Cardiac fibroblast (primary cell): ENCODE results near the gene IQCK.

Experiments
- DNase-seq, 2 donors: peaks; one replicate each; pipeline versions ENCODE4 v3.0.0 to v3.0.0-alpha.2; 2010; ENCODE audit warnings: low read depth in 2 of 2
- H3K4me3 ChIP-seq, 2 donors: replicated peaks in 1 of 2; 1 replicate in 1 of 2; 2 replicates in 1 of 2; pipeline ENCODE4 v1.5.1; 2011; ENCODE audit warnings: low read depth in 2 of 2, low read length in 2 of 2, mild to moderate bottlenecking in 2 of 2, moderate library complexity in 1 of 2
- TF ChIP-seq, protein P1 (sequence below): IDR thresholded peaks from one replicate; pipeline ENCODE4 v1.5.1; 2011; ENCODE audit warnings: low read depth, mild to moderate bottlenecking, low read length, inconsistent platforms

IQCK gene

DNA sequence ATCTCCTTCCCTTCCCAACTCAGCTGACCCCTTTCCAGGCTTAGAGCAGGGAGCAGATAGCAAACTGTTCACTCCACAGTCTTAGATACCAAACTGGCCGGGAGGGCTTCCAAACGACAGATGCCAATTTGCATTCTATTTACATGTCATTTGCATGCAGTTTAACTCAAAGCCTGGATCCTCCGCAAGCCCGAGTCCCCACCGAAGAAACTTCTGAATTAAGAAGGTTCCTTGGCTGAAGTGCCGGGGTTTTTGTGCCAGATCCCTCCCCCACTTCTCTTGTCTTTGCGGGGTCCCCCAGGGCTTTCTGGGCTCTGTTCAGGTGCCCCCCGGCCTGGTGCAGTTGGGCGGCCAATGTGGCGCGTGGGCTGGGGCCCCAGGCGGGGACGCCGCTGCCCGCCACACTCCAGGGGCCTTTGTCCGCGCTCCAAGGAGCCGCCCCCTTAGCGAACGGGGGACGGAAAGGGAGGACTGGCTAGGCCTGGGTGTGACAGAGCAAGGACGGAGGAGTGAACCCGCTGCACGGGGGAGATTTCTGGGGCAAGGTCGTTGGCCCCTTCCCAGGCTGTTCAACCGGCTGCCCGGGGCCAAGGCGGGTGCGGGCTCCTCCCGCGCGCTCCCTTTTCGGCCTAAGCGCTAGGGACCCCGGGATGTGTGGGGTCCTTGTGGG lies 165.4 kb downstream of the IQCK start:
- peak overlapping the region; percentile 69 to 88 for H3K4me3 ChIP-seq
- DNase-seq: peak in 1 of 2 donors; percentile 64
- TF ChIP-seq, protein P1, sequence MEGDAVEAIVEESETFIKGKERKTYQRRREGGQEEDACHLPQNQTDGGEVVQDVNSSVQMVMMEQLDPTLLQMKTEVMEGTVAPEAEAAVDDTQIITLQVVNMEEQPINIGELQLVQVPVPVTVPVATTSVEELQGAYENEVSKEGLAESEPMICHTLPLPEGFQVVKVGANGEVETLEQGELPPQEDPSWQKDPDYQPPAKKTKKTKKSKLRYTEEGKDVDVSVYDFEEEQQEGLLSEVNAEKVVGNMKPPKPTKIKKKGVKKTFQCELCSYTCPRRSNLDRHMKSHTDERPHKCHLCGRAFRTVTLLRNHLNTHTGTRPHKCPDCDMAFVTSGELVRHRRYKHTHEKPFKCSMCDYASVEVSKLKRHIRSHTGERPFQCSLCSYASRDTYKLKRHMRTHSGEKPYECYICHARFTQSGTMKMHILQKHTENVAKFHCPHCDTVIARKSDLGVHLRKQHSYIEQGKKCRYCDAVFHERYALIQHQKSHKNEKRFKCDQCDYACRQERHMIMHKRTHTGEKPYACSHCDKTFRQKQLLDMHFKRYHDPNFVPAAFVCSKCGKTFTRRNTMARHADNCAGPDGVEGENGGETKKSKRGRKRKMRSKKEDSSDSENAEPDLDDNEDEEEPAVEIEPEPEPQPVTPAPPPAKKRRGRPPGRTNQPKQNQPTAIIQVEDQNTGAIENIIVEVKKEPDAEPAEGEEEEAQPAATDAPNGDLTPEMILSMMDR: no peak

DNA sequence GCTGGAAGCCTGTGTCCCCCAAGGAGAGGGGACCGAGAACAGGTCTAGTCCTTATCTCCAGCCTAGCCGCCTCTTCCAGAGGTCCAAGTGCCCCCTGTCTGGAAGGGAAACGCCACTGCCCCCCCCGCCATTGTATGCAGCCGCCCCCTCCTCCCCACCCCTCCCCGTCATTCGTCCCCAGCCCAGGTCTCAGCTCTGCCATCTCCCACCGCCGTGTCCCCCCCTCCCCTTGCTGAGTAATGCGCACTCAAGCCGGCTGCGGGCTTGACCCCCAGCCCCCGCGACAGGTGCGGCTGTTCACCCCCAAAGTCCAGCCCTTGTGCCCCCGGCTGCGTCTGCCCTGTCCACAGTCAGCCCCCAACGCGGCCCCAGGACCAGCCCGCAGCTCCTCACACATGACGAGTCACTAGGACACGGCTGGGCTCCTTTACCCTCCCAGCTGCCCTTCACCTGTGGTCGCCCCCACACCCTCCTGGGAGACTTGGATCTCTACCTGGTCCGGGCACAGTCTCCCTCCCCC lies 166.0 kb downstream of the IQCK start:
- no peak for DNase-seq
- peak overlapping the region; percentile 69 to 88 for H3K4me3 ChIP-seq
- TF ChIP-seq, protein P1: no peak

DNA sequence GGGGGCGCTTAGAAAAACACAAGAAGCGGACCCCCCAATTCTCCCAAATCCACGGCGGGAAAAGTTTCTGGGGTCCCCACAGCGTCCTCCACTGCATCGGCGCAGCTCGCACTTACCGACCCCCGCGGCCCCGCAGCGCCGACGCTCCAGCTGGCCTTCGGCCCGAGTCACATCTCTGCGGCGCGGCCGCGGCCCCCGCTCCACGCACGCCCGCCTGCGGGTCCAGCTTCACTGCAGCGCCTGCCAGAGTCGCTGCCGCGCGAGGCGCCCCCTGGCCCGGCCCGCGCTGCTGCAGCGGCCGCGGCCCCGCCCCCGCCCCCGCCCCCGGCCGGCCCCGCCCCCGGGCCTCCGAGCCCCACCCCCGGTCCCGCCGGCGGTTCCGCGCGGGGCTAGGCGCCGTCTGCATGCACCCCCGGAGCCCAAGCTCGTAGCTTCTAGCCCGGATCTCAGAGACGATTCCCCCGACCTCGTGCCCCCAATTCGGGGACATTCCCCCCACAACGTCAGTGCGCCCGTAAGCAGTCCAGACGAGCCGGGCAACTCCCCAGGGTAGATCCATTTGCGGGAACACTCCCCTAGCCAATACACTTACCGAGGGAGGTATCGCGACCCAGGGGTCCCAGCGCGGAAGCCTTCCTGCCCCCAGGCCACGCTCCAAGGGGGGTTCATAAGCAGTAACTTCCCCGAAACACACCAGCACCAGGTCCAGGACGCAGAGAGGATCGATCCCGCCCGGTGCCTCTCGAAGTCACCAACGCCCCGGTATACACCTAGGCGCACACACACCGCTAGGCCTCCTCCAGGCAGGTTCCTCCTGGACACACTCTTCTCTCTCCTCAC lies 166.8 kb downstream of the IQCK start, which contains the start of gene GPRC5B:
Gene GPRC5B (minus strand): TSS at position 238 of the 840 bp plus-strand sequence. CDS start 12,003 bp downstream, outside the sequence.
- TF ChIP-seq, protein P1: no peak
- DNase-seq: peak in 1 of 2 donors; percentile 66
- peak within 1 kb of the TSS; percentile 69 to 88 for H3K4me3 ChIP-seq

DNA sequence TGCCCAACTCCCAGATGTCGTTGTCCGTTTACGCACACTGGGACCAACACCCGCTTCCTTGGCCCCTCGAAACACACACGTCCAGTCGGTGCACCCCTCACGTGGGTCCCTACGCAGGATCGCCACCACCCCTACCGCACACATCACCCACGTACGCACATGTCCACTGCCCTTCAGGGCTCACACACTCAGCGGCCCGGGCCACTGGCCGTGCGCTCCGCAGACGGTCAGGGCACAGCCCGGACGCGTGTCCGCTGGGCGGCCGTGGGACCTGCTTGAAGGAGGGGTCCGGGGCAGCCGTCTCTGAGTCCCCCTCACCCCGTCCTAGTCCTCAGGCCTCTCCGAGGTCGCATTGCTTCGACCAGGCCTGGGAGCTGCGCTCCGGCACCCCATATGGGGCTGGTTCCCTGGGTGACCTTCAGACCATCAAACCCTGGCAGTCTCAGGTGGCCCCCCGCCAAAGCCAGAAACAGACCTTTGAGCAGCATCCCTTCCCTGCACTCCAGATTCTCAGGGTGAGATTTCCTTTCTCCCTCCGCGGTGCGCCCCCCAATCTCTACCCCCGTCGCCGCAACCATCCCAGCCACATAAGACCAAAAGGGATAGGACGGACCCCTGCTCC lies 167.5 kb downstream of the IQCK start:
- TF ChIP-seq, protein P1: no peak
- H3K4me3 ChIP-seq: peak overlapping the region; percentile 69 to 88
- peak in 1 of 2 donors; percentile 19 for DNase-seq

DNA sequence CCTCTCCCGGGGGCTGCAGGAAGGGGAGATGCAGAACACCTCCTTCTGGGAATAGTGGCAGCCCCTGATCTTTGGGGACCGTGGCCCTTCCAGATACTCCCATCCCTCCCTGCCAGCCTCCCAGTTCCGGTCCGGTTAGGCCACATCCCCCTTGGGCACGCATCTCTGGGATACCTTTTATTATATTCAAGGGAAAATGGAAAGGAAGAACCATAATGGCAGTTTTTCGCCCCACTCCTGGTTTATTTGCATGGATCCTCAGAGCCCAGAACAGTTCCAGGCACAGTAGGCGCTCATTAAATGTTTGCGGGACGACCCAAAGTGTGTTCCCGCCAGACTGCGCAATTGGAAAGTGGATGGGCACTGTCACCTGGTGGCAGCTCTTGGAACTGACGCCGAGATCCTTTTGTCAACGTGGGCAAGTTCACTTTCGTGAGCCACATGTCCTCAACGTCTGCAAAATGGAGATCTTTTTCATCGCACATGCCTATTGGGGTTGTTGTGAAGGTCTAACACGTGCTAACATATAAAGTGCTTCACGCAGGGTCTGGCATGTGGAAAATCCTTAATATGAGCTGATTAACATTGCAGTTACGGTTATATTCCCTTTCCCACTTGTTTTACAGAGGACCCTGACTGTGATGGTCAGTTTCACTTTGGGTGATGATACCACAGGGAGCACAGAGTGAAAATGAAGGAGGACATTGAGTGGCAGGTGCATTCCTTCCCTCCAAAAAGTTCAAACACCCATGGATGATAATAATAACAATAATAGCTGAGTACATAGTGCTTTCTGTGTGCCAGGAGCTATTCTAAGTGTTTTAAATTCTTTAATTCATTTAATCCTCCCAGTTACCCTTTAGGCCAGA lies 168.2 kb downstream of the IQCK start:
- H3K4me3 ChIP-seq: peak overlapping the region in 1 of 2 donors; percentile 17
- DNase-seq: peak; percentile 83 to 84
- TF ChIP-seq, protein P1: peak; percentile 100

DNA sequence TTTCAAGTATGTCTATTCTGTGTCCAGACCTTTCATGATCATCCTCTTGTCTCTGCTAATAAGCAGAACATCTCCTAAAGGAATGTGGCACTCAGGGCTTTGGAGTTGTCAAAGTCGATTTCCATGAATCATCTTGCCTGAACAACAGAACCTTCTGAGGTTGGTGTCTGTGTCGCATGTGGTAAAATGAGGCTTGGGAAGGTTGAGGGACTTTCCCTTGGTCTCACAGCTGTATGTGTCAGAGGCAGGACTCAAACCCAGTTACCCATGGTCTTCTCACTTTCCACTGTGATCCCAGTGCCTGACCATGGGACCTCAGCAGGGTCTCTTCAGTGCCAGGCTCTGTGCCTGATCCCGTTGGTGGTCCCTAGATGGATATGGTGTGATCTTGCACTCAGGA lies 170.8 kb downstream of the IQCK start:
- peak in 1 of 2 donors; percentile 9 for DNase-seq
- TF ChIP-seq, protein P1: no peak

More for the DNA sequence above, 170.8 kb downstream of the IQCK start:
- H3K4me3 ChIP-seq: no peak overlapping the region
